ENCODE data around the gene SPATA1.
"Not testable (repeated sequence)": the region's sequence is repeated elsewhere in the genome, so short reads cannot be mapped to it uniquely, and the experiment has no call there.

SPATA1 gene

GRCh38 chr1:84493747-84494146 lies 12.4 kb upstream of the SPATA1 start:
- Histone ChIP-seq H3K4me1 (ENCODE audit: control insufficient read depth, low read depth, low read length) (no peaks in the 10 kb centered on the region), H3K9me3 (ENCODE audit: control insufficient read depth, low read depth, low read length) (no peaks in the 10 kb centered on the region), H3K9ac (ENCODE audit: low read length) (no peak overlapping the region), H3K27ac (ENCODE audit: low read length) (no peak overlapping the region), H3K27me3 (ENCODE audit: control insufficient read depth, insufficient read depth, low read length) (no peaks in the 10 kb centered on the region), H3K36me3 (ENCODE audit: control insufficient read depth, low read depth, low read length) (peaks cover 78% of the 10 kb centered on the region), H3K4me3 (ENCODE audit: low read length) (no peak overlapping the region)

- Histone ChIP-seq H3K4me3 (ENCODE audit: low read length) (no peak overlapping the region), H3K27ac (ENCODE audit: low read length) (no peak overlapping the region), H3K36me3 (ENCODE audit: control insufficient read depth, low read depth, low read length) (peaks cover 80% of the 10 kb centered on the region), H3K9me3 (ENCODE audit: control insufficient read depth, low read depth, low read length) (no peaks in the 10 kb centered on the region), H3K27me3 (ENCODE audit: control insufficient read depth, insufficient read depth, low read length) (no peaks in the 10 kb centered on the region), H3K4me1 (ENCODE audit: control insufficient read depth, low read depth, low read length) (peaks cover 13% of the 10 kb centered on the region), H3K9ac (ENCODE audit: low read length) (no peak overlapping the region)
Measured at GRCh38 chr1:84496498-84496897, 9.7 kb upstream of the SPATA1 start.

GRCh38 chr1:84497631-84498275 lies 8.4 kb upstream of the SPATA1 start:
- Histone ChIP-seq H3K9me3 (ENCODE audit: control insufficient read depth, low read depth, low read length) (no peaks in the 10 kb centered on the region), H3K27ac (ENCODE audit: low read length) (no peak overlapping the region), H3K27me3 (ENCODE audit: control insufficient read depth, insufficient read depth, low read length) (no peaks in the 10 kb centered on the region), H3K4me1 (ENCODE audit: control insufficient read depth, low read depth, low read length) (peaks cover 14% of the 10 kb centered on the region), H3K4me3 (ENCODE audit: low read length) (no peak overlapping the region), H3K9ac (ENCODE audit: low read length) (no peak overlapping the region), H3K36me3 (ENCODE audit: control insufficient read depth, low read depth, low read length) (peaks cover 68% of the 10 kb centered on the region)

GRCh38 chr1:84502927-84503326 lies 3.3 kb upstream of the SPATA1 start:
- Histone ChIP-seq H3K9me3 (ENCODE audit: control insufficient read depth, low read depth, low read length) (no peaks in the 10 kb centered on the region), H3K27ac (ENCODE audit: low read length) (no peak overlapping the region), H3K27me3 (ENCODE audit: control insufficient read depth, insufficient read depth, low read length) (peaks cover 8% of the 10 kb centered on the region), H3K4me1 (ENCODE audit: control insufficient read depth, low read depth, low read length) (peaks cover 41% of the 10 kb centered on the region), H3K4me3 (ENCODE audit: low read length) (no peak overlapping the region), H3K9ac (ENCODE audit: low read length) (no peak overlapping the region), H3K36me3 (ENCODE audit: control insufficient read depth, low read depth, low read length) (peaks cover 30% of the 10 kb centered on the region)

- Histone ChIP-seq H3K4me3 (ENCODE audit: low read length) (peak overlapping the region; percentile 93), H3K9ac (ENCODE audit: low read length) (peak overlapping the region; percentile 80), H3K4me1 (ENCODE audit: control insufficient read depth, low read depth, low read length) (peaks cover 40% of the 10 kb centered on the region), H3K9me3 (ENCODE audit: control insufficient read depth, low read depth, low read length) (peaks cover 3% of the 10 kb centered on the region), H3K27me3 (ENCODE audit: control insufficient read depth, insufficient read depth, low read length) (peaks cover 8% of the 10 kb centered on the region), H3K36me3 (ENCODE audit: control insufficient read depth, low read depth, low read length) (peaks cover 14% of the 10 kb centered on the region), H3K27ac (ENCODE audit: low read length) (no peak overlapping the region)
Measured at GRCh38 chr1:84504580-84505492, 1.4 kb upstream of the SPATA1 start.

- Histone ChIP-seq H3K27ac (ENCODE audit: low read length) (no peak overlapping the region), H3K36me3 (ENCODE audit: control insufficient read depth, low read depth, low read length) (peaks cover 6% of the 10 kb centered on the region)
Measured at GRCh38 chr1:84505493-84506001, 639 bp upstream of the SPATA1 start.

GRCh38 chr1:84506729-84507453 lies 705 bp downstream of the SPATA1 start:
- Histone ChIP-seq H3K27me3 (ENCODE audit: control insufficient read depth, insufficient read depth, low read length) (peaks cover 8% of the 10 kb centered on the region), H3K36me3 (ENCODE audit: control insufficient read depth, low read depth, low read length) (no peaks in the 10 kb centered on the region), H3K4me3 (ENCODE audit: low read length) (peak overlapping the region; percentile 93), H3K27ac (ENCODE audit: low read length) (no peak overlapping the region), H3K4me1 (ENCODE audit: control insufficient read depth, low read depth, low read length) (peaks cover 27% of the 10 kb centered on the region), H3K9ac (ENCODE audit: low read length) (peak overlapping the region; percentile 80), H3K9me3 (ENCODE audit: control insufficient read depth, low read depth, low read length) (peaks cover 3% of the 10 kb centered on the region)

More at GRCh38 chr1:84505493-84506001, 639 bp upstream of the SPATA1 start:
- Histone ChIP-seq H3K9ac (ENCODE audit: low read length) (peak overlapping the region; percentile 80), H3K27me3 (ENCODE audit: control insufficient read depth, insufficient read depth, low read length) (peaks cover 8% of the 10 kb centered on the region), H3K9me3 (ENCODE audit: control insufficient read depth, low read depth, low read length) (peaks cover 3% of the 10 kb centered on the region), H3K4me1 (ENCODE audit: control insufficient read depth, low read depth, low read length) (peaks cover 33% of the 10 kb centered on the region), H3K4me3 (ENCODE audit: low read length) (peak overlapping the region; percentile 93)

- H3K27ac ChIP-seq (ENCODE audit: low read length); H3K9me3 ChIP-seq (ENCODE audit: control insufficient read depth, low read depth, low read length); H3K9ac ChIP-seq (ENCODE audit: low read length); H3K27me3 ChIP-seq (ENCODE audit: control insufficient read depth, insufficient read depth, low read length); H3K4me3 ChIP-seq (ENCODE audit: low read length); H3K36me3 ChIP-seq (ENCODE audit: control insufficient read depth, low read depth, low read length): not testable (repeated sequence)
- H3K4me1 ChIP-seq (ENCODE audit: control insufficient read depth, low read depth, low read length) = peaks cover 27% of the 10 kb centered on the region
Measured at GRCh38 chr1:84507887-84508286, 1.7 kb downstream of the SPATA1 start.

GRCh38 chr1:84508510-84508909 lies 2.3 kb downstream of the SPATA1 start:
- Histone ChIP-seq H3K9me3 (ENCODE audit: control insufficient read depth, low read depth, low read length) (peaks cover 3% of the 10 kb centered on the region), H3K36me3 (ENCODE audit: control insufficient read depth, low read depth, low read length) (no peaks in the 10 kb centered on the region), H3K27me3 (ENCODE audit: control insufficient read depth, insufficient read depth, low read length) (peaks cover 8% of the 10 kb centered on the region), H3K4me3 (ENCODE audit: low read length) (no peak overlapping the region), H3K27ac (ENCODE audit: low read length) (no peak overlapping the region), H3K4me1 (ENCODE audit: control insufficient read depth, low read depth, low read length) (peaks cover 22% of the 10 kb centered on the region), H3K9ac (ENCODE audit: low read length) (no peak overlapping the region)

GRCh38 chr1:84509029-84509428 lies 2.8 kb downstream of the SPATA1 start:
- Histone ChIP-seq H3K9ac (ENCODE audit: low read length) (no peak overlapping the region), H3K9me3 (ENCODE audit: control insufficient read depth, low read depth, low read length) (peaks cover 3% of the 10 kb centered on the region), H3K4me1 (ENCODE audit: control insufficient read depth, low read depth, low read length) (peaks cover 17% of the 10 kb centered on the region), H3K27ac (ENCODE audit: low read length) (no peak overlapping the region), H3K36me3 (ENCODE audit: control insufficient read depth, low read depth, low read length) (no peaks in the 10 kb centered on the region), H3K4me3 (ENCODE audit: low read length) (no peak overlapping the region), H3K27me3 (ENCODE audit: control insufficient read depth, insufficient read depth, low read length) (peaks cover 8% of the 10 kb centered on the region)

GRCh38 chr1:84510165-84510564 lies 4.0 kb downstream of the SPATA1 start:
- Histone ChIP-seq H3K36me3 (ENCODE audit: control insufficient read depth, low read depth, low read length) (no peaks in the 10 kb centered on the region), H3K9ac (ENCODE audit: low read length) (no peak overlapping the region)

More at GRCh38 chr1:84510165-84510564, 4.0 kb downstream of the SPATA1 start:
- peaks cover 2% of the 10 kb centered on the region for H3K27me3 ChIP-seq (ENCODE audit: control insufficient read depth, insufficient read depth, low read length)
- H3K4me1 ChIP-seq (ENCODE audit: control insufficient read depth, low read depth, low read length) = peaks cover 9% of the 10 kb centered on the region
- peaks cover 3% of the 10 kb centered on the region for H3K9me3 ChIP-seq (ENCODE audit: control insufficient read depth, low read depth, low read length)
- H3K27ac ChIP-seq (ENCODE audit: low read length) = no peak overlapping the region
- H3K4me3 ChIP-seq (ENCODE audit: low read length) = no peak overlapping the region
